Keratinocyte (primary cell): ENCODE measurements around the gene CUL2. TPM values are rescaled to one million over a fixed set of nuclear protein-coding genes. Genes with fewer than 3 reads are reported as not detected.

ENCODE experiments used
- DNase-seq: peaks from one replicate; pipeline ENCODE4 v3.0.0-alpha.2; 2011; ENCODE audit warnings: low read depth, missing footprints, low spot score
- FAIRE-seq: peaks from 2 replicates; lab custom pipeline; 2011; peaks lifted over from hg19 to GRCh38; lab: Jason Lieb, UNC
- H2AFZ ChIP-seq: 2 replicates; pipeline ENCODE4 v1.6.0; 2012; ENCODE audit warnings: low read length, control low read depth, inconsistent platforms; ENCODE audit not compliant: control insufficient read depth
- H3K27ac ChIP-seq: 2 replicates; pipeline ENCODE4 v1.5.1; 2011; ENCODE audit warnings: low read length; ENCODE audit not compliant: control insufficient read depth, insufficient read depth
- H3K27me3 ChIP-seq: 3 replicates; pipeline ENCODE4 v1.6.0; 2011; ENCODE audit warnings: low read length; ENCODE audit not compliant: control insufficient read depth, insufficient read depth; ENCODE audit errors: extremely low read depth
- H3K36me3 ChIP-seq, 2 experiments: 2 replicates in 1 of 2; 3 replicates in 1 of 2; pipeline ENCODE4 v1.5.1; 2011; ENCODE audit warnings: low read length in 2 of 2, mild to moderate bottlenecking in 1 of 2; ENCODE audit not compliant: control insufficient read depth in 2 of 2, insufficient read depth in 2 of 2; ENCODE audit errors: extremely low read depth in 1 of 2
- H3K4me1 ChIP-seq: 3 replicates; pipeline ENCODE4 v1.5.1; 2011; ENCODE audit warnings: low read length; ENCODE audit not compliant: control insufficient read depth, insufficient read depth; ENCODE audit errors: extremely low read depth
- H3K4me2 ChIP-seq: 3 replicates; pipeline ENCODE4 v1.6.0; 2011; ENCODE audit warnings: low read depth, low read length; ENCODE audit not compliant: control insufficient read depth, insufficient read depth; ENCODE audit errors: extremely low read depth
- H3K4me3 ChIP-seq, 3 experiments: fragments of 200-600 bp in 1 of 3; sonication (generic) in 1 of 3; 2 replicates in 2 of 3; 3 replicates in 1 of 3; pipeline ENCODE4 v1.5.1; 2011 to 2016; ENCODE audit warnings: low read length in 3 of 3, mild to moderate bottlenecking in 3 of 3, control low read depth in 2 of 3, inconsistent platforms in 1 of 3, low read depth in 1 of 3, mixed read lengths in 1 of 3, mixed run types in 1 of 3, moderate library complexity in 1 of 3; ENCODE audit not compliant: control insufficient read depth in 2 of 3, insufficient read depth in 2 of 3; ENCODE audit errors: extremely low read depth in 1 of 3
- H3K79me2 ChIP-seq: 2 replicates; pipeline ENCODE4 v1.6.0; 2012; ENCODE audit warnings: low read length; ENCODE audit not compliant: control insufficient read depth, insufficient read depth
- H3K9ac ChIP-seq: 3 replicates; pipeline ENCODE4 v1.6.0; 2011; ENCODE audit warnings: low read length; ENCODE audit not compliant: control insufficient read depth, insufficient read depth; ENCODE audit errors: extremely low read depth
- H3K9me1 ChIP-seq: 3 replicates; pipeline ENCODE4 v1.6.0; 2011; ENCODE audit warnings: low read length; ENCODE audit not compliant: control insufficient read depth, insufficient read depth; ENCODE audit errors: extremely low read depth
- H3K9me3 ChIP-seq: 2 replicates; pipeline ENCODE4 v1.5.1; 2012; ENCODE audit warnings: low read depth, low read length; ENCODE audit not compliant: control insufficient read depth
- H4K20me1 ChIP-seq: 3 replicates; pipeline ENCODE4 v1.6.0; 2011; ENCODE audit warnings: low read length; ENCODE audit not compliant: control insufficient read depth, insufficient read depth; ENCODE audit errors: extremely low read depth
- CTCF ChIP-seq, 3 experiments: IDR thresholded peaks in 1 of 3; conservative IDR thresholded peaks in 1 of 3; optimal IDR thresholded peaks in 1 of 3; 2 replicates in 2 of 3; 3 replicates in 1 of 3; pipeline versions ENCODE3 to v1.5.1; 2011; ENCODE audit warnings: low read length in 3 of 3, mild to moderate bottlenecking in 3 of 3, moderate library complexity in 2 of 3, control low read depth in 1 of 3, inconsistent platforms in 1 of 3; ENCODE audit not compliant: insufficient read depth in 2 of 3; ENCODE audit errors: extremely low read depth in 1 of 3
- EZH2 ChIP-seq: IDR thresholded peaks from one replicate; pipeline ENCODE4 v1.6.1; 2012; ENCODE audit warnings: inconsistent platforms, mild to moderate bottlenecking, low read length, moderate library complexity
- dilution Hi-C: fragments of 300-500 bp; cut with MboI; formaldehyde crosslinking; loops from one replicate; pipeline ENCODE4 v1.7.0; 2020; ENCODE audit warnings: low sequenced_read_pairs; ENCODE audit not compliant: extremely low pct_ligation_motif_present
- polyA plus RNA-seq, 5 experiments: library from polyadenylated mRNA; depleted of rRNA in 3 of 5; stranded (reverse) in 3 of 5; stranded (forward) in 1 of 5; unstranded in 1 of 5; fragments of >200 nt; gene quantifications; 1 replicate in 1 of 5; 2 replicates in 3 of 5; 3 replicates in 1 of 5; pipeline versions ENCODE4 v1.2.1 to v1.2.3, GENCODE V29; 2011 to 2012; ENCODE audit warnings: missing spikeins in 2 of 5, low read depth in 1 of 5, low replicate concordance in 1 of 5

Gene CUL2
- polyA plus RNA-seq, 1 donor (not counting 4 experiments of a cell fraction or from before 2014, with no cell fraction given): 39.7 TPM

- no peaks in the 10 kb centered on the region for H3K9me3 ChIP-seq
- H3K27me3 ChIP-seq: no peaks in the 10 kb centered on the region
- no peak overlapping the region for H3K27ac ChIP-seq
- no peaks in the 10 kb centered on the region for H3K79me2 ChIP-seq
- dilution Hi-C loops: no loop called here
- H2AFZ ChIP-seq: no peak overlapping the region
- no peaks in the 10 kb centered on the region for H4K20me1 ChIP-seq
- no peak for DNase-seq
- FAIRE-seq: no peak
- no peaks in the 10 kb centered on the region for H3K36me3 ChIP-seq
- no peaks in the 10 kb centered on the region for H3K4me1 ChIP-seq
- no peak for TF ChIP-seq EZH2
- TF ChIP-seq CTCF (optimal IDR thresholded peaks at IDR 0.05 in 1 of 3, IDR thresholded peaks at IDR 0.05 in 1 of 3, conservative IDR thresholded peaks at IDR 0.05 in 1 of 3; ENCODE audit: extremely low read depth in 1 of 3, insufficient read depth in 2 of 3, low read length in 3 of 3): no peak
- no peaks in the 10 kb centered on the region for H3K9me1 ChIP-seq
- no peak overlapping the region for H3K4me3 ChIP-seq
- H3K9ac ChIP-seq: no peak overlapping the region
- H3K4me2 ChIP-seq: no peak overlapping the region
Measured at GRCh38 chr10:34967335-34967880, 122.7 kb downstream of the CUL2 start.

GRCh38 chr10:34966451-34966850, 123.7 kb downstream of the CUL2 start:
- FAIRE-seq: no peak
- Histone ChIP-seq H3K4me3 (no peak overlapping the region), H3K4me2 (no peak overlapping the region), H3K27me3 (no peaks in the 10 kb centered on the region), H3K79me2 (no peaks in the 10 kb centered on the region), H3K9ac (no peak overlapping the region), H3K36me3 (no peaks in the 10 kb centered on the region), H2AFZ (no peak overlapping the region), H3K27ac (no peak overlapping the region), H4K20me1 (no peaks in the 10 kb centered on the region), H3K4me1 (no peaks in the 10 kb centered on the region), H3K9me3 (no peaks in the 10 kb centered on the region), H3K9me1 (no peaks in the 10 kb centered on the region)
- dilution Hi-C loops: no loop called here
- TF ChIP-seq CTCF (optimal IDR thresholded peaks at IDR 0.05 in 1 of 3, IDR thresholded peaks at IDR 0.05 in 1 of 3, conservative IDR thresholded peaks at IDR 0.05 in 1 of 3; ENCODE audit: extremely low read depth in 1 of 3, insufficient read depth in 2 of 3, low read length in 3 of 3): no peak
- no peak for TF ChIP-seq EZH2
- no peak for DNase-seq
